B cell (primary cell): ENCODE data around the gene SMYD2.

Experiments
- EZH2 ChIP-seq: IDR thresholded peaks from 2 replicates; pipeline ENCODE4 v1.6.1; 2012; ENCODE audit warnings: borderline replicate concordance, low read depth, mild to moderate bottlenecking, moderate library complexity, low read length; ENCODE audit not compliant: insufficient read depth, poor library complexity, severe bottlenecking
- TF ChIP-seq, protein P1 (sequence below): fragments of 200-600 bp; IDR thresholded peaks from one replicate; pipeline ENCODE4 v1.8.0; 2022; ENCODE audit warnings: antibody characterized with exemption, mild to moderate bottlenecking

DNA sequence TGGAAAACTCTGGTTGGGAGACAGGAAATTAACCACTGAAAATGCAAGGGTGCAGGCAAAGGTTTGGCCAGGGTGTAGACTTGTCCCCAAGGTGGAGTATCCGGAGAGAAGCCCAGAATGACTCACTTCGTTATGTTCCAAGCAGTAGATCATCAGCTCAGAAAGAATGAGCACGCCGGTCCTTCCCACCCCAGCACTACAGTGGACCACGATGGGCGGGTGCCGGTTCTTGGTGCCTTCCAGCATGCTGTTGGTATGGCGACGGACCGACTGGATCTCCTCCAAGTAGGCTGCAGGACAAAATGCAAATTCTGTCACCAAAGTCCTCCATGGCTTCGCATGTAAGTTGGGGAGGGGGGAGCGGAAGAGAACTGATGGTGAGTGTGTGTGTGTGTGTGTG lies 83.4 kb downstream of the SMYD2 start:
- TF ChIP-seq, protein P1, sequence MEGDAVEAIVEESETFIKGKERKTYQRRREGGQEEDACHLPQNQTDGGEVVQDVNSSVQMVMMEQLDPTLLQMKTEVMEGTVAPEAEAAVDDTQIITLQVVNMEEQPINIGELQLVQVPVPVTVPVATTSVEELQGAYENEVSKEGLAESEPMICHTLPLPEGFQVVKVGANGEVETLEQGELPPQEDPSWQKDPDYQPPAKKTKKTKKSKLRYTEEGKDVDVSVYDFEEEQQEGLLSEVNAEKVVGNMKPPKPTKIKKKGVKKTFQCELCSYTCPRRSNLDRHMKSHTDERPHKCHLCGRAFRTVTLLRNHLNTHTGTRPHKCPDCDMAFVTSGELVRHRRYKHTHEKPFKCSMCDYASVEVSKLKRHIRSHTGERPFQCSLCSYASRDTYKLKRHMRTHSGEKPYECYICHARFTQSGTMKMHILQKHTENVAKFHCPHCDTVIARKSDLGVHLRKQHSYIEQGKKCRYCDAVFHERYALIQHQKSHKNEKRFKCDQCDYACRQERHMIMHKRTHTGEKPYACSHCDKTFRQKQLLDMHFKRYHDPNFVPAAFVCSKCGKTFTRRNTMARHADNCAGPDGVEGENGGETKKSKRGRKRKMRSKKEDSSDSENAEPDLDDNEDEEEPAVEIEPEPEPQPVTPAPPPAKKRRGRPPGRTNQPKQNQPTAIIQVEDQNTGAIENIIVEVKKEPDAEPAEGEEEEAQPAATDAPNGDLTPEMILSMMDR = no peak
- no peak for TF ChIP-seq EZH2
